ENCODE measurements around the gene WWOX.

GRCh38 chr16:78996790-78997189 lies 897.3 kb downstream of the WWOX start:
- TF ChIP-seq POLR2A (IDR thresholded peaks at IDR 0.05) (no peak), CTCF (IDR thresholded peaks at IDR 0.05) (no peak)

Data from right lobe of liver (tissue), 4 donors.